HepG2 (cell line): ENCODE measurements around the gene SDHAF1. TPM values are rescaled to one million over a fixed set of nuclear protein-coding genes. Genes with fewer than 3 reads are reported as not detected.

Source experiments
- ARID3A ChIP-seq: IDR thresholded peaks from 2 replicates; pipeline ENCODE4 v1.6.1; 2012; ENCODE audit warnings: low read depth, low read length, improper control_type of control experiment
- ARNT2 ChIP-seq: sonication (generic); formaldehyde crosslinking; IDR thresholded peaks from 2 replicates; pipeline ENCODE4 v1.8.0; 2022; ENCODE audit warnings: mild to moderate bottlenecking, low read depth, missing genetic modification reagents, moderate library complexity
- CHD4 ChIP-seq: fragments of 200-600 bp; sonication (generic); IDR thresholded peaks from 2 replicates; pipeline ENCODE4 v1.7.0; 2017; ENCODE audit warnings: mild to moderate bottlenecking, low read length, borderline replicate concordance
- CREB3 ChIP-seq: sonication (generic); formaldehyde crosslinking; IDR thresholded peaks from 2 replicates; pipeline ENCODE4 v1.5.0; 2020; ENCODE audit warnings: missing genetic modification reagents
- E2F5 ChIP-seq: sonication (generic); formaldehyde crosslinking; conservative IDR thresholded peaks from 2 replicates; pipeline ENCODE4 v1.4.0; 2020; ENCODE audit warnings: missing genetic modification reagents
- ERF ChIP-seq: IDR thresholded peaks from 2 replicates; pipeline ENCODE4 v1.6.1; 2018; ENCODE audit warnings: missing biosample characterization, missing genetic modification reagents
- FOXA1 ChIP-seq, 2 experiments: fragments of 450-650 bp in 1 of 2; sonication (generic) in 1 of 2; formaldehyde crosslinking in 1 of 2; IDR thresholded peaks; 2 replicates each; pipeline versions ENCODE4 v1.4.0 to v1.6.1; 2016 to 2020; ENCODE audit warnings: missing genetic modification reagents in 1 of 2
- FUBP1 ChIP-seq: sonication (generic); formaldehyde crosslinking; IDR thresholded peaks from 2 replicates; pipeline ENCODE4 v1.5.1; 2020; ENCODE audit warnings: missing genetic modification reagents, mild to moderate bottlenecking, borderline replicate concordance
- GATAD2A ChIP-seq: IDR thresholded peaks from 2 replicates; pipeline ENCODE4 v1.6.1; 2016
- ISX ChIP-seq: sonication (generic); formaldehyde crosslinking; conservative IDR thresholded peaks from 2 replicates; pipeline ENCODE4 v1.5.0; 2020; ENCODE audit warnings: missing genetic modification reagents
- KDM5B ChIP-seq: sonication (generic); formaldehyde crosslinking; IDR thresholded peaks from 2 replicates; pipeline ENCODE4 v1.4.0; 2020; ENCODE audit warnings: missing genetic modification reagents, mild to moderate bottlenecking, borderline replicate concordance
- NCOR1 ChIP-seq: fragments of 200-600 bp; sonication (generic); IDR thresholded peaks from 2 replicates; pipeline ENCODE4 v1.7.0; 2017; ENCODE audit warnings: antibody characterized with exemption, low read length, borderline replicate concordance
- NONO ChIP-seq, 2 experiments: fragments of 450-650 bp in 1 of 2; sonication (generic) in 1 of 2; formaldehyde crosslinking in 1 of 2; IDR thresholded peaks in 1 of 2; conservative IDR thresholded peaks in 1 of 2; 2 replicates each; pipeline versions ENCODE4 v1.6.1 to v1.8.0; 2017 to 2022; ENCODE audit warnings: mild to moderate bottlenecking in 1 of 2, missing genetic modification reagents in 1 of 2, moderate library complexity in 1 of 2
- TEAD3 ChIP-seq: optimal IDR thresholded peaks from 2 replicates; pipeline ENCODE3; 2016; ENCODE audit warnings: borderline replicate concordance
- ZFP36L2 ChIP-seq: sonication (generic); formaldehyde crosslinking; IDR thresholded peaks from 2 replicates; pipeline ENCODE4 v1.4.0; 2020; ENCODE audit warnings: missing genetic modification reagents
- ZFP82 ChIP-seq: sonication (generic); formaldehyde crosslinking; IDR thresholded peaks from 2 replicates; pipeline ENCODE4 v1.5.1; 2020; ENCODE audit warnings: mild to moderate bottlenecking, missing genetic modification reagents, borderline replicate concordance
- ZNF10 ChIP-seq: sonication (generic); formaldehyde crosslinking; IDR thresholded peaks from 2 replicates; pipeline ENCODE4 v1.4.0; 2020; ENCODE audit warnings: mild to moderate bottlenecking, low read depth, missing genetic modification reagents, borderline replicate concordance
- ZNF232 ChIP-seq: sonication (generic); formaldehyde crosslinking; IDR thresholded peaks from 2 replicates; pipeline ENCODE4 v1.4.0; 2020; ENCODE audit warnings: missing genetic modification reagents, borderline replicate concordance
- ZNF281 ChIP-seq: sonication (generic); formaldehyde crosslinking; IDR thresholded peaks from 2 replicates; pipeline ENCODE4 v1.4.0; 2020; ENCODE audit warnings: missing genetic modification reagents, borderline replicate concordance
- ZNF570 ChIP-seq: sonication (generic); formaldehyde crosslinking; IDR thresholded peaks from 2 replicates; pipeline ENCODE4 v1.4.0; 2020; ENCODE audit warnings: mild to moderate bottlenecking, missing genetic modification reagents, borderline replicate concordance
- ZNF678 ChIP-seq: sonication (generic); formaldehyde crosslinking; IDR thresholded peaks from 2 replicates; pipeline ENCODE4 v1.4.0; 2020; ENCODE audit warnings: mild to moderate bottlenecking, missing genetic modification reagents
- ZNF7 ChIP-seq: IDR thresholded peaks from 2 replicates; pipeline ENCODE4 v1.6.1; 2016; ENCODE audit warnings: missing biosample characterization, missing genetic modification reagents
- polyA plus RNA-seq, 8 experiments: library from polyadenylated mRNA; depleted of rRNA in 3 of 8; stranded (reverse) in 7 of 8; unstranded in 1 of 8; fragments of >200 nt; fragmentation: Illumina TruSeq in 4 of 8; extraction: Trizol in 4 of 8; gene quantifications; 2 replicates each; pipeline versions ENCODE4 v1.2.1 to v1.2.3, GENCODE V29; 2011 to 2016; ENCODE audit warnings: low read depth in 4 of 8, missing spikeins in 1 of 8, mixed read lengths in 1 of 8; ENCODE audit not compliant: insufficient read depth in 1 of 8
- total RNA-seq, 5 experiments: library from RNA; depleted of rRNA; stranded (reverse); fragments of >200 nt; fragmentation: Illumina TruSeq; extraction: Trizol; gene quantifications; 2 replicates each; pipeline ENCODE4 v1.2.3, GENCODE V29; 2016; ENCODE audit warnings: low read depth in 1 of 5

The SDHAF1 gene
- total and polyA plus RNA-seq, 2 of the 13 experiments (the other 11 are each of a cell fraction or from before 2014, with no cell fraction given), result 17.8 to 22.8 TPM

- TF ChIP-seq CREB3 (CRISPR knock-in tag) (no peak), FUBP1 (no peak), E2F5 (CRISPR knock-in tag) (no peak), ARID3A (no peak), GATAD2A (CRISPR knock-in tag) (peak; percentile 14; the same call in 1 of the 2 replicates), TEAD3 (no peak), NCOR1 (no peak), KDM5B (CRISPR knock-in tag) (peak; percentile 84), ZNF570 (CRISPR knock-in tag) (no peak), ZNF678 (CRISPR knock-in tag) (no peak), ZNF7 (no peak), NONO (IDR thresholded peaks at IDR 0.05) (no peak), NONO (CRISPR knock-in tag; conservative IDR thresholded peaks at IDR 0.05) (no peak; the same call in 1 of the 2 replicates), ZNF10 (no peak), ERF (CRISPR knock-in tag) (no peak), ISX (no peak), ZNF232 (CRISPR knock-in tag) (no peak), CHD4 (no peak), FOXA1 (IDR thresholded peaks at IDR 0.05) (no peak), FOXA1 (CRISPR knock-in tag; IDR thresholded peaks at IDR 0.05) (no peak), ARNT2 (CRISPR knock-in tag) (no peak), ZFP36L2 (CRISPR knock-in tag) (no peak), ZNF281 (no peak), ZFP82 (CRISPR knock-in tag) (no peak)
Measured at GRCh38 chr19:36008336-36008978, 13.5 kb downstream of the SDHAF1 start, which contains the start of gene SYNE4 (continued).
